NCI-H526 (cell line): ENCODE measurements around the gene SPNS2.

ENCODE experiments used
- DNase-seq, 2 experiments: peaks; one replicate each; lab custom pipeline; 2025; lab: John Stamatoyannopoulos, UW

SPNS2 gene

GRCh38 chr17:4503283-4504025 lies 4.8 kb downstream of the SPNS2 start:
- DNase-seq: no peak

GRCh38 chr17:4504188-4504587 lies 5.5 kb downstream of the SPNS2 start:
- no peak for DNase-seq

- DNase-seq: no peak
Observed at GRCh38 chr17:4505187-4505586, 6.5 kb downstream of the SPNS2 start.

GRCh38 chr17:4506175-4506813 lies 7.6 kb downstream of the SPNS2 start:
- DNase-seq: no peak

- DNase-seq: no peak
Observed at GRCh38 chr17:4506892-4507291, 8.2 kb downstream of the SPNS2 start.

GRCh38 chr17:4507361-4508111 lies 8.9 kb downstream of the SPNS2 start:
- DNase-seq: no peak

- DNase-seq: no peak
Observed at GRCh38 chr17:4508207-4508606, 9.5 kb downstream of the SPNS2 start.

- DNase-seq: no peak
Observed at GRCh38 chr17:4509401-4509800, 10.7 kb downstream of the SPNS2 start.

GRCh38 chr17:4509923-4510617 lies 11.4 kb downstream of the SPNS2 start:
- no peak for DNase-seq

- DNase-seq: no peak
Observed at GRCh38 chr17:4510618-4510941, 11.9 kb downstream of the SPNS2 start.

GRCh38 chr17:4511199-4511932 lies 12.7 kb downstream of the SPNS2 start:
- no peak for DNase-seq

- no peak for DNase-seq
Observed at GRCh38 chr17:4512156-4513112, 13.8 kb downstream of the SPNS2 start.

GRCh38 chr17:4513113-4514032 lies 14.7 kb downstream of the SPNS2 start:
- no peak for DNase-seq

GRCh38 chr17:4514206-4514605 lies 15.5 kb downstream of the SPNS2 start:
- DNase-seq: no peak

GRCh38 chr17:4514779-4515178 lies 16.1 kb downstream of the SPNS2 start:
- no peak for DNase-seq

GRCh38 chr17:4515501-4515900 lies 16.8 kb downstream of the SPNS2 start:
- no peak for DNase-seq

GRCh38 chr17:4516735-4517134 lies 18.1 kb downstream of the SPNS2 start:
- no peak for DNase-seq

GRCh38 chr17:4518901-4519300 lies 20.2 kb downstream of the SPNS2 start:
- DNase-seq: no peak

- DNase-seq: no peak
Observed at GRCh38 chr17:4519361-4519788, 20.7 kb downstream of the SPNS2 start.
